Brain microvascular endothelial cell (primary cell): ENCODE measurements around the gene MYBBP1A.

Experiments used
- DNase-seq: peaks from one replicate; pipeline ENCODE4 v3.0.0-alpha.2; 2020
- H3K27ac ChIP-seq: fragments of 250-450 bp; sonication (Bioruptor Pico); 2 replicates; pipeline ENCODE4 v1.5.1; 2020; ENCODE audit warnings: mild to moderate bottlenecking, moderate library complexity
- H3K27me3 ChIP-seq: fragments of 250-450 bp; sonication (Bioruptor Pico); replicated peaks from 2 replicates; pipeline ENCODE4 v1.5.1; 2020; ENCODE audit warnings: mild to moderate bottlenecking
- H3K36me3 ChIP-seq: fragments of 250-450 bp; sonication (Bioruptor Pico); replicated peaks from 2 replicates; pipeline ENCODE4 v1.5.1; 2020; ENCODE audit warnings: mild to moderate bottlenecking
- H3K4me3 ChIP-seq: 2 replicates; pipeline ENCODE4 v1.5.1; 2011; ENCODE audit warnings: low read depth, mild to moderate bottlenecking, control low read depth, low read length, moderate library complexity
- in situ Hi-C: cut with HindIII; loops from 2 replicates; pipeline ENCODE4 v1.10.0; 2017; ENCODE audit warnings: low sequenced_read_pairs, low pct_ligation_motif_present
- TF ChIP-seq, protein P1 (sequence below): IDR thresholded peaks from 2 replicates; pipeline ENCODE4 v1.5.1; 2011; ENCODE audit warnings: low read depth, mild to moderate bottlenecking, moderate library complexity, low read length, control low read depth, inconsistent platforms; ENCODE audit errors: missing control alignments

Gene MYBBP1A

DNA sequence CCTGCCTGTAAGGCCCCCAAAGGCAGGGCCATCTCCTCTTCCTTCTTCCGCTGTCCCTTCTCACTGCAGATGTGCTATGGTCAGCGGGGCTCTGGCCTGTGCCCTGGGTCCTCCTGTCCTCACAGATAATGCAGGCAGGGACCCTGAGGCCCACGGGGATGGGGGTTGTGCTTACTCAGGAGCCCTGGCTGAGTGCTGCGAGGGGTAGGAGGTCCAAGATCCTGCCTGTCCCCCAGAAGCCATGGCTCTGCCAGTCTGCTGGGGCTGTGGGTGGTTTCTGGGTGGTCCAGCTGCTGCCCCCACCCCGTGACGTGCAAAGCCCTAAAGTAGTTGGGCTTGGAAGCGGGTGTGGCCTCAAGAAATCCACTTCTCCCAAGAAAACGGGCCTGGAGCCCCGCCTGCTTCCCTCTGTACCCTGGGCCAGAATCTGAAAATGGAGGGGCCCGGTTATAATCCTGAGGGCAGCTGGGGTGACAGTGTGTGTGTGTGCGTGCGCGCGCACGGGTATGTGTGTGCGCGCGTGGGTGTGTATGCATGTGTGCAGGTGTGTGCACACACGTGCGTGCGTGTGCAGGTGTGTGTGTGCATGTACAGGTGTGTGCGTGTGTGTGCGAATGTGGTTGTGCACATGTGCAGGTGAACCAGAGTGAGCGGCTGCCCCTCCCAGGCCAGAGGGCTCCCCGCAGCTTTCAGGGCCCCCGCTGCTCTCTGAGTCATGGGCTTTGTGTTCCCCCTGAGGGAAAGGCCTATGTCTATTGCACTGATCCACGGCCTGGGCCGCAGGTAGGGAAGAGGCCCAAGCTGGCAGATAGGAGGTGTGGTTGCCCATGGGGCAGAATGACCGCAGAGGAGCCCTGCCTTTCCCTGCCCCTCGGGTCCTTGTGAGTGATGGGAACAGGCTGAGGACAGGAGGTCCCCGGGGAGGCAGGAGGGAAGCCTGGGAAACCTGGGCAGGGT is 42.8 kb downstream of the MYBBP1A start:
- TF ChIP-seq, protein P1, sequence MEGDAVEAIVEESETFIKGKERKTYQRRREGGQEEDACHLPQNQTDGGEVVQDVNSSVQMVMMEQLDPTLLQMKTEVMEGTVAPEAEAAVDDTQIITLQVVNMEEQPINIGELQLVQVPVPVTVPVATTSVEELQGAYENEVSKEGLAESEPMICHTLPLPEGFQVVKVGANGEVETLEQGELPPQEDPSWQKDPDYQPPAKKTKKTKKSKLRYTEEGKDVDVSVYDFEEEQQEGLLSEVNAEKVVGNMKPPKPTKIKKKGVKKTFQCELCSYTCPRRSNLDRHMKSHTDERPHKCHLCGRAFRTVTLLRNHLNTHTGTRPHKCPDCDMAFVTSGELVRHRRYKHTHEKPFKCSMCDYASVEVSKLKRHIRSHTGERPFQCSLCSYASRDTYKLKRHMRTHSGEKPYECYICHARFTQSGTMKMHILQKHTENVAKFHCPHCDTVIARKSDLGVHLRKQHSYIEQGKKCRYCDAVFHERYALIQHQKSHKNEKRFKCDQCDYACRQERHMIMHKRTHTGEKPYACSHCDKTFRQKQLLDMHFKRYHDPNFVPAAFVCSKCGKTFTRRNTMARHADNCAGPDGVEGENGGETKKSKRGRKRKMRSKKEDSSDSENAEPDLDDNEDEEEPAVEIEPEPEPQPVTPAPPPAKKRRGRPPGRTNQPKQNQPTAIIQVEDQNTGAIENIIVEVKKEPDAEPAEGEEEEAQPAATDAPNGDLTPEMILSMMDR = no peak
- in situ Hi-C loops = no loop called here
- no peak overlapping the region for H3K27ac ChIP-seq
- no peaks in the 10 kb centered on the region for H3K27me3 ChIP-seq
- no peak for DNase-seq
- no peaks in the 10 kb centered on the region for H3K36me3 ChIP-seq
- H3K4me3 ChIP-seq = no peak overlapping the region

DNA sequence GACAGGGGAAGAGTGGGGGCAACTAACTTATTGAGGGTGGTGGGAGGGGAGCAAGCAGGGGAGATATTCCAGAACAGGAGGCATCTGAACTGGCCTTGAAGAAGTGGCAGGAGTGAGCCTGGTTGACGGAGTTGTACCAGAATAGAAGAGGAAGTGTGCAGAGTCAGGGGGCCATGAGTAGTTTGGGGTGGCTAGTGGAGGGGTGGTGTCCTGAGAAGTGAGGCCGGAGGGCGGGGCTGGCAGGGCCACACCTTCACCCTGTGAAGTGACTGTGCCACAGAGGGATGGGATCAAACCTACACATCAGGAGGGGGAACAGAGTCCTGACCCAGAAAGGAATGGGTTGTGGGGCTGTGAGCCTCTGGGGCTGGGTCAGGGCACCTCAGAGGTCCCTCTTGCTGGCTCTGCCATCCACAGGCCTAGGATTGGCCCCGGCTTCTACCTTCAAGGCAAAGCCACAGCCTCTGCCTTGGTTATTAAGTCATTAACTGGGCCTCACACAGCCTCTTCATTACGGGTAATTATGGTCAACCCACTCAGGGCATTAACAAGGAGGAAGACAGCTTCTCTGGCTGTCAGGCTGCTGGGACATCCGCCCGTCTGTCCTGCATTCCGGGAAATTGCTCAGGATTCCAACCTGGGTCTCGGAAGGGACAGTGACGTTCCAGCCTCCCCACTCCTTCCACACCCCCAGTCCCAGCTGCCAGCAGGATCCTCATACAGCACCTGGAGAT is 43.8 kb downstream of the MYBBP1A start:
- TF ChIP-seq, protein P1 = no peak
- Histone ChIP-seq H3K27me3 (no peaks in the 10 kb centered on the region), H3K36me3 (no peaks in the 10 kb centered on the region), H3K4me3 (no peak overlapping the region), H3K27ac (no peak overlapping the region)
- DNase-seq = no peak
- in situ Hi-C loops = no loop called here

DNA sequence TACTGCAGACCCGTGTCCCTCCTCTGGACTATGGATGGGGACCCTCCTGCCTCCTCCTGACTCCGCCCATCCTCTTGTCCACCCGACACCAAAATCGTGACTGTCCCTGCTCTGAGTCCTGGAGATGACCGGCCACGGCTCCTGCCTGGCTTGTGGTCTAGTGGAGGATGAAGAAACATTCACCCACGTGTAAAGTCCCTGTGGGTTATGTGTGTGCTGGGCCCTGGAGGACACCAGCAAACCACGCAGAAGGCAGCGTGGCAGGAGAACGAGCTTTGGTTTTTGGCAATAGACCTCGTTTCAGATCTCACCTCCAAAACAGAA is 44.6 kb downstream of the MYBBP1A start:
- no peaks in the 10 kb centered on the region for H3K36me3 ChIP-seq
- no peak overlapping the region for H3K27ac ChIP-seq
- no peaks in the 10 kb centered on the region for H3K27me3 ChIP-seq
- in situ Hi-C loops = no loop called here
- H3K4me3 ChIP-seq = no peak overlapping the region
- TF ChIP-seq, protein P1 = no peak
- DNase-seq = no peak

DNA sequence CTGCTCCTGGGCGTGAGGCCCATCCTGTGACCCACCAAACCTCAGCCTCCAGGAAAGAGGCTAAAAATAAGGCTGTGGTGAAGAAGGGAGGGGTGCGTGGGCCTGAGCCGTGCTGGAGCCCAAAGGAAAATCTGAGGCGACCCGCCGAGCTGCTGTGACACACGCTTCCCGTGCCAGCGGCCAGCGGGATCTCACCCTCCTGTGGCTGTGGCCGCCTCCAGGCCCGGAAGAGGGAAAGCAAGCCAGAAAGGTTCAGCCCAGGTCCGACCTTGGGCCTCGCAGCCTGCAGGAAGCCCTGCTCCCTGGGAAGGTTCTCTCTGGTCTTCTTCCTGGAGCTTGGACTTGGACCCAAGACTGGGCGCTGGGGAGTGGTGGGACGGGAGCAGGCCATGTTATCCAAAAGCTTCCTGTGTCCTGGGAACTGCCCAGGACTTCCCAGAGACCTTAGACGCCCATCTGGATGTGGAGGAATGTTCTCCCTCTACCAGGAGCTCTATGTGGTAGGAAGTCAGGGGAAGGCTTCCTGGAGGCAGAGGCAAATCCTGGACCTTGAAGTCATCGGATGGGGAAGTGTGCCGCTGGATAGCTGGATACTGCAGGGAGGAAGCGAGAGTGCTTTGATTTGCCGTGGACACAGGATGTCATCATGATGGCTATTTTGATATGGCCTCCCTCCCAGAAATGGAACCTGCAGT is 45.1 kb downstream of the MYBBP1A start:
- no peaks in the 10 kb centered on the region for H3K27me3 ChIP-seq
- DNase-seq = no peak
- H3K4me3 ChIP-seq = no peak overlapping the region

DNA sequence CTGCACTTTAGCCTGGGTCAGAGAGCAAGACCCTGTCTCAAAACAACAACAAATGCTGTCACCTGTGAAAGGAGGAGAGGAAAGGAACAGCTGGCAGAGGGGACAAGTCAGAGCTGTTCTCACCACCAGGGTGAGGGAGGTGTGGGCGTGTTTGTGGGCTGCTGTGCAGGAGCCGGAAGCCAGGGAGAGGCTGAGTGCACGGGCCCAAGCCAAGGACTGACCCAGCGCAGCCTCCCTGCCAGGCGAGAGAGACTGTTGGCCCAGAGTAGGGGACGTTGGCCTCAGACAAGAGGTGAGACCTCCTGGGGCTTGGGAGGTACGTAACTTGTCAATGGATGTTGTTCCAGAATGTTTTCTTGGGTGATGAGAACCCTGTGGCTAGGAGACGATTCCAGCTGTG is 45.8 kb downstream of the MYBBP1A start:
- no peak overlapping the region for H3K27ac ChIP-seq
- H3K36me3 ChIP-seq = no peaks in the 10 kb centered on the region
- in situ Hi-C loops = no loop called here
- no peak for DNase-seq
- no peaks in the 10 kb centered on the region for H3K27me3 ChIP-seq
- H3K4me3 ChIP-seq = no peak overlapping the region
- TF ChIP-seq, protein P1 = no peak

More for the DNA sequence above, 45.1 kb downstream of the MYBBP1A start:
- no peak overlapping the region for H3K27ac ChIP-seq
- TF ChIP-seq, protein P1 = no peak
- in situ Hi-C loops = no loop called here
- no peaks in the 10 kb centered on the region for H3K36me3 ChIP-seq
